ENCODE data around the gene C10orf143. TPM values are rescaled to one million over a fixed set of nuclear protein-coding genes. Genes with fewer than 3 reads are reported as not detected.

C10orf143 gene
- total RNA-seq, 4 donors from 2014 or later: 3.7 to 5.0 (median 4.3) TPM

DNA sequence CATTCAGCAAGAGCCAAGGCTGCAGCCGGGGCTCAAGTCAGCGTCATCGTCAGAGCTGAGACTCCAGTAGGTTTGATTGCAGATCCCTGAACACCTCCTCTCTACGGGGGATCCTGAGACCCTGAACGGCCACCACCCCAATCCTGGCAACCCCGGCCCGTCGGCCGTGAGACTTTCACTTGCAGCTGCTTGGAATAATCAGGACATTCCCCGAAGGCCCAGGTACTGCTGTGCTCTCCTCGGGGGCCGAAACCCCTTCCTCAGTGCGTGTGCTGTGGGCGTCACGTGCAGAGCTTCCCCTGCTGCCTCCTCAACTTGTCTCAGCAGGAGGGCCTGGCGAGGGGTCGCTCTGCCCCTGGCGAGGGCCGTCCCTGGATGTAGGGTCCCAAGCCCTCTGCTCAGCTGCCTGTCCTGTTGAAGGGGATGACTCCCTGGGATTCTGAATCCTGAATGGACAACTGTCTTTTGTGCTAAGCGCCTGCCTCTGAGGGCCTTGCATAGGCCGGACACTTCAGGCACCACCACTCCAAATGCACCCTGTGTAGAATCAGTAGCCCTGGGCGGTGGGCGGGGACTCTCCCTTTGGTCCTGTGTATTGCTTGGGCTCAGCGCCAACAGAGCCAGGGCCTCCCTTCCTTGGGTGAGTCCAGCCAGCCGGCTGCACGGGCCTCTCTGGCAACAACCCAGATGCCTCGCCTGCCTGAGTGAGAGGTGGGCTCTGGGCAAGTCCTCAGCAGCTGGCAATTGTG lies 82.7 kb downstream of the C10orf143 start:
- Histone ChIP-seq H3K27ac (replicated peaks in 1 of 4) (no peak overlapping the region), H3K9me3 (peaks cover 0 to 9% (median 3%) of the 10 kb centered on the region in 4 donors), H3K36me3 (no peaks in the 10 kb centered on the region), H3K4me3 (no peak overlapping the region), H3K27me3 (peaks cover 0 to 8% (median 0%) of the 10 kb centered on the region in 4 donors), H3K4me1 (no peaks in the 10 kb centered on the region)
- TF ChIP-seq POLR2A (IDR thresholded peaks at IDR 0.05; ENCODE audit: low read depth) (no peak), EP300 (IDR thresholded peaks at IDR 0.05) (no peak), POLR2AphosphoS5 (IDR thresholded peaks at IDR 0.05) (no peak)
- TF ChIP-seq, protein P1, sequence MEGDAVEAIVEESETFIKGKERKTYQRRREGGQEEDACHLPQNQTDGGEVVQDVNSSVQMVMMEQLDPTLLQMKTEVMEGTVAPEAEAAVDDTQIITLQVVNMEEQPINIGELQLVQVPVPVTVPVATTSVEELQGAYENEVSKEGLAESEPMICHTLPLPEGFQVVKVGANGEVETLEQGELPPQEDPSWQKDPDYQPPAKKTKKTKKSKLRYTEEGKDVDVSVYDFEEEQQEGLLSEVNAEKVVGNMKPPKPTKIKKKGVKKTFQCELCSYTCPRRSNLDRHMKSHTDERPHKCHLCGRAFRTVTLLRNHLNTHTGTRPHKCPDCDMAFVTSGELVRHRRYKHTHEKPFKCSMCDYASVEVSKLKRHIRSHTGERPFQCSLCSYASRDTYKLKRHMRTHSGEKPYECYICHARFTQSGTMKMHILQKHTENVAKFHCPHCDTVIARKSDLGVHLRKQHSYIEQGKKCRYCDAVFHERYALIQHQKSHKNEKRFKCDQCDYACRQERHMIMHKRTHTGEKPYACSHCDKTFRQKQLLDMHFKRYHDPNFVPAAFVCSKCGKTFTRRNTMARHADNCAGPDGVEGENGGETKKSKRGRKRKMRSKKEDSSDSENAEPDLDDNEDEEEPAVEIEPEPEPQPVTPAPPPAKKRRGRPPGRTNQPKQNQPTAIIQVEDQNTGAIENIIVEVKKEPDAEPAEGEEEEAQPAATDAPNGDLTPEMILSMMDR (IDR thresholded peaks at IDR 0.05): no peak
- no peak for DNase-seq (ENCODE audit: extremely low spot score)
- WGBS: 91% methylated on average over 14 of the region's 27 CpGs
- intact Hi-C loops (cut with DNase I): no loop called here

DNA sequence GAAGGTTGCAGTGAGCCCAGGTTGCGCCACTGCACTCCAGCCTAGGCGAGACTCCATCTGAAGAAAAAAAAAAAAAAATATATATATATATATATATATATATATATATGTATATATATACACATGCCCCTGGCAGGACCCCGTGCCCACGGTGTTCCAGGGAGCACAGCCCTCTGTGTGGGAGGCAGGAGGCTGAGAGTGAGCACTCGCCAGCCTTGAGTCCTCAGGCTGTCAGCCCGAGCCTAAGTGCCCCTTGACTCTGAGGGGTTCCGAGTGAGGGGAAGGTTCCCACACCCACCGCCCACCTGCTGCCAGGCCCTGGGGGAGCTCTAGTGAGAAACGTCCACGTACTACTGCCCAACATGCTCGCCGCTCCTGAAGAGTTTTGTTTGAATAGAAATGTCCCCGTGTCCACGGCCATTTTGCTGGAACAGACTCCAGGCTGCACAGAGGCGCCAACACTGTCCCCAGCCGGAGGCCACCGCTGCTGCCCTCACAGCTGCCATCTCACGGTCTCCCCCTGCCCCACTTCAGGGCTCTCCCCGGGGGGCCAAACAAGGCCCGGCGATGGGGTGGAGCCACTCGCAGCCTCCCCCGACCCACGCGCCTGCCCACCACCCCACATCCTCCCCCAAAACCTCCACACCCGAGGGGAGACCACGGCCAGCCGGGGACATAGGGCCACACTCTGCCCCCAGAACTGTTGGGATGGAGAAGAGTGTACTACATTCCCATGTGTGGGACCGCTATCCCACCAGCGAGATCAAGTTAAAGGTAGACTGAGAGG lies 83.8 kb downstream of the C10orf143 start:
- intact Hi-C loops (cut with DNase I): no loop called here
- Histone ChIP-seq H3K27me3 (peaks cover 0 to 8% (median 0%) of the 10 kb centered on the region in 4 donors), H3K36me3 (no peaks in the 10 kb centered on the region), H3K9me3 (peaks cover 0 to 8% (median 0%) of the 10 kb centered on the region in 4 donors), H3K4me1 (no peaks in the 10 kb centered on the region), H3K4me3 (no peak overlapping the region), H3K27ac (replicated peaks in 1 of 4) (no peak overlapping the region)
- 93% methylated on average over 22 of the region's 30 CpGs for WGBS
- TF ChIP-seq, protein P1 (IDR thresholded peaks at IDR 0.05): no peak
- TF ChIP-seq POLR2A (IDR thresholded peaks at IDR 0.05; ENCODE audit: low read depth) (no peak), POLR2AphosphoS5 (IDR thresholded peaks at IDR 0.05) (no peak), EP300 (IDR thresholded peaks at IDR 0.05) (no peak)
- DNase-seq (ENCODE audit: extremely low spot score): no peak

DNA sequence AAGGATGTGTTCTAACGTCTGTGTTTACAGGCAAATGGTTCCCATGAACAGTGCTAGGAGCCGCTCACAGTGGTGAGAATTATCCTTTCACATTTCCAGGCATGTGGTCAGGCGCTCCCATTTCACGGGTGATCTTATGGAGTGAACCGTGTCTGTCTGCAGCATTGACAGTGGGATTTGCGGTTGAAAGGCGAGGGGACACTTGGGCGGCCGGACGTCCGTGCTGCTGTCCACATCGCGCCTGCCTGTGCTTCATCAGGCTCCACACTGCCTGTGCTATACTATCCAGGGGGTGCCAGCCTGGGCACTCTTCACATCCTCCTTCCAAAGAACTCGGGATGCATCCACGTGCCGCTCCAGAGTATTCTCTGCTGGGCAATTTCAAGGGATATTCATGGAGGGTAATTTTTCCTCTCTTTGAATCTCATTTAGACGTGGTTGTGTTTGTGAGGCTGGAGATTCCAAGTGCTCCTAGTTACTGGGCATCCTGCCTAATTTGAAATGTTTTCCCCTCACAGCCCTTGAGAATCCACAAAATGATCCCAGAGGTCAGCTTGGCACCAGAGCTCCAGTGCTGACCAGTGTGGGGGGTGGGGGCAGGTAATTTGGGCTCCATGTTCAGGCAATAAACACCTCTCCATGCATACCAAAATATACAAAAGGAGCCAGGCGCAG lies 84.7 kb downstream of the C10orf143 start:
- no peak for DNase-seq (ENCODE audit: extremely low spot score)
- H3K9me3 ChIP-seq: no peaks in the 10 kb centered on the region
- H3K36me3 ChIP-seq: no peaks in the 10 kb centered on the region
- H3K4me1 ChIP-seq: no peaks in the 10 kb centered on the region
- TF ChIP-seq EP300 (IDR thresholded peaks at IDR 0.05) (no peak), POLR2AphosphoS5 (IDR thresholded peaks at IDR 0.05) (no peak), POLR2A (IDR thresholded peaks at IDR 0.05; ENCODE audit: low read depth) (no peak)
- TF ChIP-seq, protein P1 (IDR thresholded peaks at IDR 0.05): no peak
- WGBS: 84% methylated on average over 18 of the region's 18 CpGs
- H3K27ac ChIP-seq (replicated peaks in 1 of 4): no peak overlapping the region
- H3K27me3 ChIP-seq: peaks cover 0 to 12% (median 0%) of the 10 kb centered on the region in 4 donors
- H3K4me3 ChIP-seq: no peak overlapping the region
- intact Hi-C loops (cut with DNase I): no loop called here

DNA sequence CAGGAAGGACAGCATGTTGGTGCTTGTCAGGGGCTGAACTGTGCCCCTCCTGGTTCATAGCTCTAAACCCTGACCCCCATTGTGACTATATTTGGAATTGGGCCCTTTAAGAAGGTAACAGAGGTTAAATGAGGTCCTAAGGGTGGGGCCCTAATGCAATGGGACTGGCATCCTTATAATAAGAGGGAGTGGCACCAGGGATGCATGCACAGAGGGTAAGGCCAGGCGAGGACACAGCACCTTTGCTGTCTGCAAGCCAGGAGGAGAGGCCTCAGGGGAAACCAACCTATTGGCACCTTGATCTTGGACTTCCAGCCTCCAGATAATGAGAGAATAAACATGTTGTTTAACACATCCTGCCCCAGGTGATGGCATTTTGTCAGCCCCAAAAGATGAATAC lies 85.3 kb downstream of the C10orf143 start:
- H3K27me3 ChIP-seq: peaks cover 0 to 12% (median 0%) of the 10 kb centered on the region in 4 donors
- H3K4me3 ChIP-seq: no peak overlapping the region
- 100% methylated on average over 1 of the region's 1 CpG for WGBS
- no peak for TF ChIP-seq POLR2A (IDR thresholded peaks at IDR 0.05; ENCODE audit: low read depth)
- TF ChIP-seq POLR2AphosphoS5 (IDR thresholded peaks at IDR 0.05): no peak
- TF ChIP-seq EP300 (IDR thresholded peaks at IDR 0.05): no peak
- TF ChIP-seq, protein P1 (IDR thresholded peaks at IDR 0.05): no peak
- no peak for DNase-seq (ENCODE audit: extremely low spot score)
- H3K36me3 ChIP-seq: no peaks in the 10 kb centered on the region
- intact Hi-C loops (cut with DNase I): no loop called here
- no peaks in the 10 kb centered on the region for H3K4me1 ChIP-seq
- no peaks in the 10 kb centered on the region for H3K9me3 ChIP-seq
- H3K27ac ChIP-seq (replicated peaks in 1 of 4): no peak overlapping the region
